Tibial nerve (tissue), 4 donors: ENCODE measurements around the gene CFAP46. TPM values are rescaled to one million over a fixed set of nuclear protein-coding genes. Genes with fewer than 3 reads are reported as not detected.
"Not testable (repeated sequence)": the region's sequence is repeated elsewhere in the genome, so short reads cannot be mapped to it uniquely, and the experiment has no call there.

Source experiments
- DNase-seq, 2 donors: peaks; one replicate each; pipeline ENCODE4 v3.0.0-alpha.2; 2019; ENCODE audit warnings: low spot score in 2 of 2
- H3K27ac ChIP-seq, 4 donors: fragments of 200-600 bp; sonication (generic) in 3 of 4; one replicate each; pipeline ENCODE4 v1.5.1; 2017 to 2019; ENCODE audit warnings: mild to moderate bottlenecking in 1 of 4
- H3K27me3 ChIP-seq, 2 donors: fragments of 200-600 bp; sonication (generic) in 1 of 2; one replicate each; pipeline versions ENCODE4 v1.5.1 to v1.6.0; 2017 to 2019
- H3K36me3 ChIP-seq, 3 donors: fragments of 200-600 bp; sonication (generic); one replicate each; pipeline ENCODE4 v1.5.1; 2018 to 2019
- H3K4me1 ChIP-seq, 4 donors: fragments of 200-600 bp; sonication (generic) in 3 of 4; one replicate each; pipeline ENCODE4 v1.5.1; 2017 to 2019
- H3K4me3 ChIP-seq, 4 donors: fragments of 200-600 bp; sonication (generic) in 3 of 4; one replicate each; pipeline ENCODE4 v1.5.1; 2017 to 2019; ENCODE audit warnings: mild to moderate bottlenecking in 1 of 4, moderate library complexity in 1 of 4
- H3K9me3 ChIP-seq, 4 donors: fragments of 200-600 bp; sonication (generic) in 3 of 4; one replicate each; pipeline ENCODE4 v1.5.1; 2017 to 2019
- CTCF ChIP-seq, 5 experiments: fragments of 200-600 bp in 3 of 5; fragments of 450-650 bp in 2 of 5; sonication (generic) in 3 of 5; IDR thresholded peaks; one replicate each; pipeline ENCODE4 v1.5.1; 2016 to 2019; ENCODE audit warnings: antibody characterized with exemption in 5 of 5, mild to moderate bottlenecking in 3 of 5, moderate library complexity in 2 of 5
- EP300 ChIP-seq, 2 donors: sonication (generic); formaldehyde crosslinking; IDR thresholded peaks; one replicate each; pipeline ENCODE4 v1.6.1; 2017; ENCODE audit warnings: antibody characterized with exemption in 2 of 2, mild to moderate bottlenecking in 1 of 2
- POLR2A ChIP-seq, 2 donors: fragments of 450-650 bp; IDR thresholded peaks; one replicate each; pipeline ENCODE4 v1.6.1; 2017; ENCODE audit warnings: antibody characterized with exemption in 2 of 2, mild to moderate bottlenecking in 2 of 2, moderate library complexity in 2 of 2
- WGBS, 2 donors: methylation state at CpG; one replicate each; pipeline ENCODE4 v1.1.5; 2018; 5-methylcytosine and 5-hydroxymethylcytosine counted together
- total RNA-seq, 4 donors: library from RNA; depleted of rRNA; stranded (reverse); fragments of >200 nt; gene quantifications; one replicate each; pipeline ENCODE4 v1.1.0, GENCODE V29; 2016

The CFAP46 gene
- total RNA-seq, 4 donors from 2014 or later: 0.90 to 1.4 TPM; not detected in 2

GRCh38 chr10:132932461-132933307 is 9.7 kb downstream of the CFAP46 start:
- Histone ChIP-seq H3K36me3 (no peaks in the 10 kb centered on the region), H3K9me3 (no peaks in the 10 kb centered on the region), H3K4me1 (no peaks in the 10 kb centered on the region), H3K27ac (no peak overlapping the region), H3K4me3 (no peak overlapping the region), H3K27me3 (no peaks in the 10 kb centered on the region)
- no peak for DNase-seq
- whole genome bisulfite sequencing, 2 donors: 85 to 89% methylated on average over 24 to 25 of the region's 25 CpGs
- TF ChIP-seq POLR2A (IDR thresholded peaks at IDR 0.05): no peak
- no peak for TF ChIP-seq CTCF (IDR thresholded peaks at IDR 0.05)
- no peak for TF ChIP-seq EP300 (IDR thresholded peaks at IDR 0.05)

GRCh38 chr10:132931258-132932250 is 10.8 kb downstream of the CFAP46 start:
- not testable (repeated sequence) for DNase-seq, H3K27ac ChIP-seq
- WGBS, 2 donors: 76 to 85% methylated on average over 4 to 6 of the region's 6 CpGs

GRCh38 chr10:132930701-132931100 is 11.7 kb downstream of the CFAP46 start:
- not testable (repeated sequence) for DNase-seq, H3K4me3 ChIP-seq, H3K36me3 ChIP-seq, H3K4me1 ChIP-seq, H3K9me3 ChIP-seq, H3K27me3 ChIP-seq, H3K27ac ChIP-seq
- WGBS, 2 donors: 44 to 100% methylated on average over 1 to 2 of the region's 3 CpGs

More at GRCh38 chr10:132931258-132932250, 10.8 kb downstream of the CFAP46 start:
- H3K4me3 ChIP-seq, H3K27me3 ChIP-seq, H3K36me3 ChIP-seq, H3K4me1 ChIP-seq, H3K9me3 ChIP-seq: not testable (repeated sequence)

GRCh38 chr10:132929953-132930548 is 12.3 kb downstream of the CFAP46 start:
- Histone ChIP-seq H3K36me3 (no peaks in the 10 kb centered on the region), H3K9me3 (no peaks in the 10 kb centered on the region), H3K27me3 (no peaks in the 10 kb centered on the region), H3K4me1 (no peaks in the 10 kb centered on the region), H3K27ac (no peak overlapping the region), H3K4me3 (no peak overlapping the region)
- no peak for TF ChIP-seq POLR2A (IDR thresholded peaks at IDR 0.05)
- 76 to 81% methylated on average over 10 of the region's 10 CpGs for WGBS, 2 donors
- no peak for DNase-seq

- no peaks in the 10 kb centered on the region for H3K27me3 ChIP-seq
- no peak overlapping the region for H3K4me3 ChIP-seq
- no peaks in the 10 kb centered on the region for H3K4me1 ChIP-seq
- H3K36me3 ChIP-seq: no peaks in the 10 kb centered on the region
- H3K27ac ChIP-seq: no peak overlapping the region
- TF ChIP-seq EP300 (IDR thresholded peaks at IDR 0.05): no peak
- no peak for TF ChIP-seq POLR2A (IDR thresholded peaks at IDR 0.05)
- TF ChIP-seq CTCF (IDR thresholded peaks at IDR 0.05): no peak
- 87% methylated on average over 12 of the region's 12 CpGs for WGBS, 2 donors
- DNase-seq: no peak
- H3K9me3 ChIP-seq: no peaks in the 10 kb centered on the region
These were observed 12.9 kb downstream of the CFAP46 start for GRCh38 chr10:132929480-132929879.

- DNase-seq: no peak
- 84 to 87% methylated on average over 17 of the region's 17 CpGs for WGBS, 2 donors
- Histone ChIP-seq H3K4me3 (no peak overlapping the region), H3K27ac (no peak overlapping the region), H3K4me1 (no peaks in the 10 kb centered on the region), H3K36me3 (no peaks in the 10 kb centered on the region), H3K9me3 (no peaks in the 10 kb centered on the region), H3K27me3 (no peaks in the 10 kb centered on the region)
- TF ChIP-seq POLR2A (IDR thresholded peaks at IDR 0.05) (no peak), EP300 (IDR thresholded peaks at IDR 0.05) (no peak), CTCF (IDR thresholded peaks at IDR 0.05) (no peak)
These were observed 14.1 kb downstream of the CFAP46 start for GRCh38 chr10:132928261-132928660.
